ENCODE data around the gene GLDC. TPM values are rescaled to one million over a fixed set of nuclear protein-coding genes. Genes with fewer than 3 reads are reported as not detected.

GLDC gene
- total RNA-seq, 1 donor from 2014 or later: 10.3 TPM

- Histone ChIP-seq H3K4me3 (ENCODE audit: low read depth, low read length) (no peak overlapping the region), H3K27me3 (ENCODE audit: control insufficient read depth, insufficient read depth, low read length) (no peaks in the 10 kb centered on the region), H3K36me3 (ENCODE audit: control insufficient read depth, insufficient read depth, low read length) (no peaks in the 10 kb centered on the region)
- no peak for TF ChIP-seq CTCF (IDR thresholded peaks at IDR 0.05; ENCODE audit: insufficient read depth, low read length, poor library complexity, severe bottlenecking)
- DNase-seq (ENCODE audit: low read depth): no peak
Observed at GRCh38 chr9:6620796-6621195, 24.7 kb downstream of the GLDC start.

GRCh38 chr9:6620353-6620752 lies 25.2 kb downstream of the GLDC start:
- TF ChIP-seq CTCF (IDR thresholded peaks at IDR 0.05; ENCODE audit: insufficient read depth, low read length, poor library complexity, severe bottlenecking): no peak
- H3K4me3 ChIP-seq (ENCODE audit: low read depth, low read length): no peak overlapping the region
- no peaks in the 10 kb centered on the region for H3K27me3 ChIP-seq (ENCODE audit: control insufficient read depth, insufficient read depth, low read length)
- no peaks in the 10 kb centered on the region for H3K36me3 ChIP-seq (ENCODE audit: control insufficient read depth, insufficient read depth, low read length)
- DNase-seq (ENCODE audit: low read depth): no peak

- Histone ChIP-seq H3K27me3 (ENCODE audit: control insufficient read depth, insufficient read depth, low read length) (no peaks in the 10 kb centered on the region), H3K4me3 (ENCODE audit: low read depth, low read length) (no peak overlapping the region), H3K36me3 (ENCODE audit: control insufficient read depth, insufficient read depth, low read length) (no peaks in the 10 kb centered on the region)
- no peak for TF ChIP-seq CTCF (IDR thresholded peaks at IDR 0.05; ENCODE audit: insufficient read depth, low read length, poor library complexity, severe bottlenecking)
- DNase-seq (ENCODE audit: low read depth): no peak
Observed at GRCh38 chr9:6619909-6620308, 25.6 kb downstream of the GLDC start.

GRCh38 chr9:6616951-6617602 lies 28.5 kb downstream of the GLDC start:
- Histone ChIP-seq H3K4me3 (ENCODE audit: low read depth, low read length) (no peak overlapping the region), H3K27me3 (ENCODE audit: control insufficient read depth, insufficient read depth, low read length) (no peaks in the 10 kb centered on the region), H3K36me3 (ENCODE audit: control insufficient read depth, insufficient read depth, low read length) (no peaks in the 10 kb centered on the region)
- TF ChIP-seq CTCF (IDR thresholded peaks at IDR 0.05; ENCODE audit: insufficient read depth, low read length, poor library complexity, severe bottlenecking): no peak
- no peak for DNase-seq (ENCODE audit: low read depth)

- no peak for DNase-seq (ENCODE audit: low read depth)
- TF ChIP-seq CTCF (IDR thresholded peaks at IDR 0.05; ENCODE audit: insufficient read depth, low read length, poor library complexity, severe bottlenecking): no peak
- H3K4me3 ChIP-seq (ENCODE audit: low read depth, low read length): no peak overlapping the region
- H3K27me3 ChIP-seq (ENCODE audit: control insufficient read depth, insufficient read depth, low read length): no peaks in the 10 kb centered on the region
- H3K36me3 ChIP-seq (ENCODE audit: control insufficient read depth, insufficient read depth, low read length): no peaks in the 10 kb centered on the region
Observed at GRCh38 chr9:6614489-6614888, 31.0 kb downstream of the GLDC start.

GRCh38 chr9:6611865-6612264 lies 33.7 kb downstream of the GLDC start:
- TF ChIP-seq CTCF (IDR thresholded peaks at IDR 0.05; ENCODE audit: insufficient read depth, low read length, poor library complexity, severe bottlenecking): no peak
- H3K4me3 ChIP-seq (ENCODE audit: low read depth, low read length): no peak overlapping the region
- no peak for DNase-seq (ENCODE audit: low read depth)

More at GRCh38 chr9:6611865-6612264, 33.7 kb downstream of the GLDC start:
- no peaks in the 10 kb centered on the region for H3K36me3 ChIP-seq (ENCODE audit: control insufficient read depth, insufficient read depth, low read length)
- H3K27me3 ChIP-seq (ENCODE audit: control insufficient read depth, insufficient read depth, low read length): no peaks in the 10 kb centered on the region
